HG03378 (cell line): ENCODE data around the gene EPS15.
"Not testable (repeated sequence)": the region's sequence is repeated elsewhere in the genome, so short reads cannot be mapped to it uniquely, and the experiment has no call there.

Source experiments
- ATAC-seq: cut with Tn5 transposase; IDR thresholded peaks from one replicate; pipeline ENCODE4 v1.9.1; 2021; ENCODE audit warnings: mild to moderate bottlenecking, moderate library complexity; ENCODE audit not compliant: unreplicated experiment

The EPS15 gene

DNA sequence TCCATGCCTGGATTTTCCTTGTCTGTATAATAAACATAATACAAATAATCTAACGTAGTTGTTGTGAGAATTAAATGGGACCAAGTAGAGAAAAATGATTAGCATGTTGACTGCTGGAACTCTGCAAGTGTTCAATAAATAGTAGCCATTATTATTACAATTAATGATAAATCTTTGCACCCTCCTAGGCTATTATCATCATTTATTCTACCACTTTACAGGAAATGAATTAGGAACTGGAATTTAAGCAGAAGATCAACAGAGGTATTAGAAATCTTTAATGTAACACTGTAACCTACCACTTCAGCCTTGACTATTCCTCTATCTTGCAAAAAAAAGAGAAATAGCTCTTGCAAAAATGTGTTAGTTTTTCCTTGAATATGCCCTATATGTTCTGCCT is 126.8 kb downstream of the EPS15 start:
- ATAC-seq: no peak

DNA sequence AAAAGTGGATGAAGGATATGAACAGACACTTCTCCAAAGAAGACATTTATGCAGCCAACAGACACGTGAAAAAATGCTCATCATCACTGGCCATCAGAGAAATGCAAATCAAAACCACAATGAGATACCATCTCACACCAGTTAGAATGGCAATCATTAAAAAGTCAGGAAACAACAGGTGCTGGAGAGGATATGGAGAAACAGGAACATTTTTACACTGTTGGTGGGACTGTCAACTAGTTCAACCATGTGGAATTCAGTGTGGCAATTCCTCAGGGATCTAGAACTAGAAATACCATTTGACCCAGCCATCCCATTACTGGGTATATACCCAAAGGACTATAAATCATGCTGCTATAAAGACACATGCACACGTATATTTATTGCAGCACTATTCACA is 128.4 kb downstream of the EPS15 start:
- ATAC-seq: not testable (repeated sequence)

DNA sequence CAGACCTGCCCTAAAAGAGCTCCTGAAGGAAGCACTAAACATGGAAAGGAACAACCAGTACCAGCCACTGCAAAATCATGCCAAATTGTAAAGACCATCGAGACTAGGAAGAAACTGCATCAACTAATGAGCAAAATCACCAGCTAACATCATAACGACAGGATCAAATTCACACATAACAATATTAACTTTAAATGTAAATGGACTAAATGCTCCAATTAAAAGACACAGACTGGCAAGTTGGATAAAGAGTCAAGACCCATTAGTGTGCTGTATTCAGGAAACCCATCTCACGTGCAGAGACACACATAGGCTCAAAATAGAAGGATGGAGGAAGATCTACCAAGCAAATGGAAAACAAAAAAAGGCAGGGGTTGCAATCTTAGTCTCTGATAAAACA is 131.8 kb downstream of the EPS15 start:
- not testable (repeated sequence) for ATAC-seq

DNA sequence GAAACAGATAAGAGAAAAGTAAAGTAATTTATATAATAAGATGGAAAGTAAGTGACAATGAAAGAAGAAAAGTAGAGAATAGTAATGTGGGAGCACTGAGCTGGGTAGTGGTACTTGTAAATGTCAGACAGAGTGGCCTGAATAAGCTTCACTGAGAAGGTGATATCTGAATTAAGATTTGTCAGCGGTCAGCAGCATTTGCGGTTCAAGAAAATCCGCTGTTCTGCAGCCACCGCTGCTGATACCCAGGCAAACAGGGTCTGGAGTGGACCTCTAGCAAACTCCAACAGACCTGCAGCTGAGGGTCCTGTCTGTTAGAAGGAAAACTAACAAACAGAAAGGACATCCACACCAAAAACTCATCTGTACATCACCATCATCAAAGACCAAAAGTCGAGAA is 132.8 kb downstream of the EPS15 start:
- ATAC-seq: not testable (repeated sequence)

DNA sequence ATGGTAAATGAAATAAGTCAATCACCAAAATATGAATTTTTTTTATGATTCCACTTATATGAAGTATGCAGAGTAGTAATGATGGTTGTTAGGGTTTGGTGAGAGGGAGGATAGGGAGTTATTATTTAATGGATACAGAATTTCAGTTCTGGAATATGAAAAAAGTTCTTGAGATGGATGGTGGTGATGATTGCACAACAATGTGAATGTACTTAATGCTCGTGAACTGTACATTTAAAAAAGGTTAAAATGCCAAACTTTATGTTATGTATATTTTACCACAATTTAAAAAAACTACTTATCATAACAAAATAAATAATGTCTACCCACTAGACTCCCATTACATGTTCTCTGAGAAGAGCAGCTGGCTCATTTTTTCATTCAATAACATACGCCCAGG is 133.3 kb downstream of the EPS15 start:
- no peak for ATAC-seq

DNA sequence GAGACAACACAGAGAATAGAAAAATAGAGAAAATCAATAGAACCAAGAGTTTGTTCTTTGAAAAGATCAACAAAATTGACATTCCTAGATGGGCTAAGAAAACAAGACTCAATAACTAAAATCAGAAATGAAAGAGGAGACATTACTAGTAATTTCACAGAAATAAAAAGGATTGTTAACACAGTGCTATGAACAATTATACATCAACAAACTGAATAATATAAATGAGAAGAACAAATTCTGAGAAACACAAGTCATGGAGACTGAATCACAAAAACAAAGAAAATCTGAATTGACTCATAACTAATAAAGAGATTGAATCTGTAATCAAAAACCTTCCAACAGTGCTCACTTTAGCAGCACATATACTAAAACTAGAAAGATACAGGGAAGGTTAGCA is 137.1 kb downstream of the EPS15 start:
- ATAC-seq: no peak

DNA sequence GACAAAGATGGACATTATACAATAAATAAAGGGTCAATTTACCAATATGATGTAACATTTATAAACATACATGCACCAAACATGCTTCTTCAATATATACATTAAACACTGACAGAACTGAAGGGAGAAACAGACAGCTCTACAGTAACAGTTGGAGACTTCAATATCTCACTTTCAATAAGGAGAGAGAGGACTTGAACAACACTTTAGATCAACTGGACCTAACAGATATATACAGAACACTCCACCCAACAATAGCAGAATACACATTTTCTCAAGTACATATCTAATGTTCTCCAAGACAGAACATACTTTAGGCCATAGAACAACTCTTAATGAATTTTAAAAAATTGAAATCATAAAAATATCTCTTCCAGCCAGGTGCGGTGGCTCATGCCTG is 138.1 kb downstream of the EPS15 start:
- no peak for ATAC-seq

DNA sequence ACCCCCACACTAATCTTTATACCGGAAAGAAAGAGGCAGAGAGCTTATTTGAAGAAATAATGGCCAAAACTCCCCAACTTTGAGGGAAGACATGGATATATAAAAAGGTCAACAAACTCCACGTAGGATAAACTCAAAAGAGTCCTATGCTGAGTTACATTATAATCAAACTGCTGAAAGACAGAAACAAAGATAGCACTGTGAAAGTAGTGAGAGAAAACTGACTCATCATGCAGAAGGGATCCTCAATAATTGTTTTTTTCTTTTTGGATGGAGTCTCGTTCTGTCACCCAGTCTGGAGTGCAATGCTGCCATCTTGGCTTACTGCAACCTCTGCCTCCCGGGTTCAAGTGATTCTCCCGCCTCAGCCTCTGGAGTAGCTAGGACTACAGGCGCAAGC is 140.2 kb downstream of the EPS15 start:
- no peak for ATAC-seq

DNA sequence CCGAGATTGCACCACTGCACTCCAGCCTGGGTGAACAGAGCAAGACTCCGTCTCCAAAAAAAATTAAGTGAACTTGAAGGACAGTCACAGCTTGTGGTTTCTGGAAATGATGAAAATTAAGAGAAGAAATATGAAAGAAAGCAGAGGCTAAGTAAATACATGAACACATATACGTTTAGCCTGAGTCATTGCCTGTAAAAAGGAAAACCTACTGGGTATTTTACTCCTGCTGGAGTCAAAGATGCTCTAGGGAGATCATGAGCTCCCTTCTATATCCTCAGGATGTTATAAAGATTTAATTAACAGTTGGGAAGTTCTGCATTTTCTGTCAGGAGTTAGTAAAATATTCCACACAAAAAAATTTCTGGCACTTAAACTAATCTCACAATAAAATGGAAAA is 145.2 kb downstream of the EPS15 start:
- ATAC-seq: no peak

DNA sequence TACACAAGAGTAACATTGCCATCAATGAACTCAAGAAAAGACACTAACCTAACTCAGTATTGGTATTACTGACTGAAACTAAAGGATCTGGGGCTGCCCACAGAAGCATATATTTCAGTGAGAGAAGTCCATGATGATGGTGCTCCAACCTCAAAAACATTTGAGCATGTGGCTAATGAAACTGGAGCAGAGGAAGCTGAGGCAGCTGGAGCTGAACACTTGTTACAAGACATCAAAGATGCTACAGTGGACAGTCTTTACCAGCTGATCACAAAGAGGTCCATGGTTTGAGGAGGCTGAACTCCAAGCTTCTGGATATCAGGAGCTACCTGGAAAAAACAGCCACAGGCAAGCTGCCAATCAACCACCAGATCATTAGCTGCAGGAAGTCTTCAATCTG is 146.5 kb downstream of the EPS15 start:
- no peak for ATAC-seq

DNA sequence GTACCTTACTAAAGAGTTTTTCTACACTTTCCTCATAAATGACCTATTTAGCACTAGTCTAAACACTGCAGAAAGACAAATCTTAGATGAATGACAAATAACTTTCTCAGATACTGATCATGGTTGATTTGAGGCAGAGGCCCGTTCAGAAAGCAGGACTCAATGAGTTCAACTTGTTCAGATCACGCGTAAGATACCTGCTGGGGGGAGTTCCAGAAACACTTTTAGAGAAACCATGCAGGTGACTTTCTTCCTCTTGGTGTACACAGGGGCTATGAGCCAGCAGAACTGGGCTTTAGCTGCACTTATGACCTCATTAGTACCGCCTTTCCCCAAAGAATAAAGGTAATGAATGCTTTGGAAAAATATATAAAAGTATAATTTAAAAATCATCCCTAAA is 149.9 kb downstream of the EPS15 start:
- ATAC-seq: no peak

DNA sequence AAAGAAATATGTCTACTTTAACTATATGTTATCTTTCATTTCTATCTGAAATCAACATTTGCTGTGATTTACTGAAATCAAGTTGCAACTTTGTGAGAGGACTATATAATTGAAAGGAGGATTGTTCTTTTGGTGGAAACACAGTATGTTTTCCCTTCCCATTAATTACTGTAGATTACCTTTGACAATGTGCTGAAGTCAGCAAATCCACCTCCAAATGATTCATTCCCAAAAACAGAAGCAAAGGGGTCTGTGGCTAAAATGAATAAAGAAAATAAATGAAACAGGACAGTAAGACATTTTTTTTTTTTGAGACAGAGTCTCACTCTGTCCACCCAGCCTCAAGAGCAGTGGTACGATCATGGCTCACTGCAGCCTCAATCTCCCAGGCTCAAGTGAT is 153.3 kb downstream of the EPS15 start:
- ATAC-seq: no peak

DNA sequence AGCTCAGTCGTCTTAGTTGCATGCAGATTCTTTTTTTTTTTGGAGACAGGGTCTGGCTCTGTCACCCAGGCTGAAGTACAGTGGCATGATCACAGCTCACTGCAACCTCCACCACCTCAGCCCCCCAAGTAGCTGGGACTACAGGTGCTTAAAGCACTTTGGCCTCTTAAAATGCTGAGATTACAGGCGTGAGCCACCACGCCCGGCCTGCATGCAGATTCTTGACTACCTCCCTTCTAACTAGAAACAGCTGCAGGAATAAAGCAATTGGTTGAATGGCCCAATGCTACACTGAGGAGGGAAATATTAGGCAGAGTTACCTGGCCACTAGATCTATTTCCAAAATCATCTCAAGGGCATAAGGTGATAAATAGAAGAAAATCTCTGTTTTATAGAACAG is 159.2 kb downstream of the EPS15 start:
- ATAC-seq: no peak

DNA sequence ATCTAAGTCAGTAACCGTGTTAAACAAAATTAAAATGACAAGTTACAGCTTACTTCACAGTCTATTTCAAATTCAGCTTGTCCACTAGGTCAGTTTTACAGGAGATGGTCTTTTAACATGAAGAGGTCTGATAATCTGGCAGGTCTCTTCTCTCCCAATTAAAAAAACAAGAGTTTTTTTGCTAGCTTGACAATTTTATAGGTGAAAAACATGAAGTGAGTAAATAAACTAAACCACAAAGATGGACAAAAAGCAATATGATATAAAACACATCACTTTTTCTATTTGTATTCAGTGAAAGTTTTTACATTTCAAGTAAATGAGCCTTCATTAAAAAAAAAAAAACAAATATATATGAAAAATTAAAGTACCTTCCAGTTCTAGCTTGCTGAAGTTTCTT is 163.7 kb downstream of the EPS15 start:
- ATAC-seq: no peak

DNA sequence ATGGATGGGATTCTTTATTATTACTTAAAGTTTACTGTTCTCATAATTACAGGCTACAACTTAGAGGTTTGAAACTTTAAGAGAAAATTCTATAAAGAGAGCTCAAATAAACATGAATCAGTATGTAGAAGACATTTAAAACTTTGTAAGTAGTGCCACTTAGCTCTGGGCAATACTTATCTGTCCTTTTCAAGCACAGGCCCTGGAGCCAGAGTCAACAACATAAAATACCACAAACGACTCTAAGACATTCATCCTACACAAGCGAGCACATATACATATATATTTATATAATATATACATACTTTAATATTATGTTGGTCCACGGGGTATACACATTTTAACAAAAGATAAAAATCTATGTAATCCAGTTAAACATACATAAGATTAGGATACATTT is 164.7 kb downstream of the EPS15 start:
- ATAC-seq: no peak

DNA sequence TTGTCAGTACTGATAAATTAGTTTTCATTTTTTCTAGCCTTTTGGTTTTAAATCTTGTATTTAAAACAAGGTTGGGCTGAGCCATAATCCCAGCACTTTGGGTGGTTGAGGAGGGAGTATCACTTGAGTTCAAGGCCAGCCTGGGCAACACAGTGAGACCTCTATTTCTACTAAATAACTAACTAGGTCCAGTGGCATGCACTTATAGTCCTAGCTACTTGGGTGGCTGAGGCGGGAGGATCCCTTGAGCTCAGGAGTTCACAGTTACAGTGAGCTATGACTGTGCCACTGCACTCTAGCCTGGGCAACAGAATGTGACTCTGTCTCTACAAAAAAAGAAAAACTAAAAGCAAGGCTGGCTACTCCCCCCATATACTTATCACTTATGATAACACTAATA is 167.2 kb downstream of the EPS15 start:
- ATAC-seq: no peak

DNA sequence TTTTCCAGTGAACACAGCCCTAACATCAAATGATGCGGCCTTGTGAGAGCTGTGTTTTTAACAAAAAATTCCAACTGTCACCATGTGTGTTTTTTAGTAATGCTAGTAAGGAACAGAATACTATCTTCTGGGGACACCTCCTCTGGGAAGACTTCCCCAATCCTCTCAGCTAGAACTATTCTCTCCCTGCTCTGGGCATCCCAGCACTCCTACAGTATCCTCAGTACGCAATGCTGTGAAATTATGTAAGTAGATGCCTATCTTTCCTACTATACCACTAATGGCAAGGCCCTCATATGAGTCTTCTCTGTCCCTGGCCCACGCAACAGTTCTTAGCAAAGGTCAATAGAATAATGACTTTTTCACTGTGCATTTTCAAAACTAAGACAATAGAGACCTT is 169.2 kb downstream of the EPS15 start:
- no peak for ATAC-seq

DNA sequence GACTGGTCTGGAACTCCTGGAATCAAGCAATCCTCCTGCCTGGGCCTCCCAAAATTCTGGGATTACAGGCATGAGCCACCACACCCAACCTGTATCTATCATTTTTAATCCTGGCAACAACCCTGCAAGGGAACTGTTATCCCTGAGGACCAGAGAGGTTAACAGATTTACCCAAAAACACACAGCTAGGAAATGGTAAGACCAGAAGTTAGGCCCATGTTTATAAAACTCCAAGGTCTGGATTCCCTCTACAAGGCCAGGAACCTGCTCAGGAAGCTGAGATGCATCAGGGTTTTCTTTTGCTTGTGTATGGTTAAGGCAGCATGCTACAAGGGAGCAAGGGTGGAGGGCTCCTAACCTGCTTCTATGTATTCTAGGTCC is 170.9 kb downstream of the EPS15 start:
- ATAC-seq: no peak

DNA sequence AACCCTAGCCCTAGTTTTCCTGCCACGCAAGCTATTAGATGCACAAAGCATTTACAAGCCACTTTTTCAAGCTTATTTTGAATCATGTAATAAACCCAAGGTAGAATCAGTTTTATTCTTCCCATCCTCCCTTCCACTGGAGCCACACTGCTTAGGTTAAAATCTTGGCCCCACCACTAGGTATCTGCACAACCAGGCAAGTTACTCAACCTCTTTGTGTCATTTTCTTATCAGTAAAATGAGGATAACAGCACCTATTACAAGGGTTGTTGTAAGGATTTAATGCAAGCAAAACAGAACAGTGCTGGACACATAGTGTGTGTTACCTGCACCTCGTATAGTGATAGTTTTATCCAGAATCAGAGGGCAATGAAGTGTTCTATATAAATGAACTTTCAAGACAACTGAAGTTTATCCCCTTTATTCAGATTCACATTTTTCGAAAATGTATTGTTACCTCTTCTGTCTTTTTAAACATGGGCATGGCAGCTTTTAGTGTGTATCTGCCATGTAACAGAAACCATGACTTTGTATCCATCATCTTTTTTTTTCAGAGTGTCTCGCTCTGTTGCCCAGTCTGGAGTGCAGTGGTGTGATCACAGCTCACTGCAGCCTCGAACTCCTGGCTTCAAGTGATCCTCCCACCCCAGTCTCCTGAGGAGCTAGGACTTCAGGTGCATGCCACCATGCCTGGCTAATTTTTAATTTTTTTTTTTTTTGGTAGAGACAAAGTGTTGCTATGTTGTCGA is 171.5 kb downstream of the EPS15 start:
- ATAC-seq: no peak

DNA sequence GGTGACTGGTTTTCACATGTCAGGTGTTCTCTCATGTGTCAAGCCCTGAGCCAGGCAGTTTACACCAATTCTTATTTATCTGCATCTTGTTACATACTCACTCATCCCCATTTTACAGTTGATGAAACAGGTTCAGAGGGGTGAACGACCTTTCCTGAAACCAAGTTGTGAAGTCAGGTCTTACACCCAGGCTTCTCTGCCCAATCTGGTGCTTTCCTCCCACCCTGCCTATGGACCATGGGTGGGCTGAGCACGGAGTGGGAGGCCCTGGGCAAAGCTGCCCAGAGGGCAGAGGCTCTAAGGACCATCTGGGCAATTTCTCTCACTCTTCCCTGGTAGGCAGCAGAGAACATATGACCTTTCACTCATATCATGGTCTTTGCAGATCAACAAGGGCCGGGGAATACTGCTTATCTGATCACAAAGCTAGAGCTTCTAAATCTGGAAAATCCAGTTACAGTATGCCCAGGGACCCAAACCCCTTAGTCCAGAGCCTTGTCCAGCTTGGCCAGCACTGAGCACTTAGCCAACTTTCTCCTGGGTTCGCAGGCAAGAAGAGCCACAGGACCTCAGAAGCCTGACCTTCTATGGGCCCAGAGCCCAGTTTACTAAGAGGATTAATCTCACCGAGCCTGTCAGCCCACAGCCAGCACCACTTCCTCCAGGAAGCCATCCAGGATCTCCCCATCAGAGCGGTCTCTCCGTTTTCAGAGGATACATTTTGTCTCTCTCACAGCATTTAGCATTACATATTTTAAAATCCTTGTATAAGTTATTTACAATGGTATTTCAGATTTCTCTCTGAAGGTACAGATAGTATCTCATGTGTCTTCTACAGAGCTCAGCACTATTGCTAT is 172.8 kb downstream of the EPS15 start:
- no peak for ATAC-seq

DNA sequence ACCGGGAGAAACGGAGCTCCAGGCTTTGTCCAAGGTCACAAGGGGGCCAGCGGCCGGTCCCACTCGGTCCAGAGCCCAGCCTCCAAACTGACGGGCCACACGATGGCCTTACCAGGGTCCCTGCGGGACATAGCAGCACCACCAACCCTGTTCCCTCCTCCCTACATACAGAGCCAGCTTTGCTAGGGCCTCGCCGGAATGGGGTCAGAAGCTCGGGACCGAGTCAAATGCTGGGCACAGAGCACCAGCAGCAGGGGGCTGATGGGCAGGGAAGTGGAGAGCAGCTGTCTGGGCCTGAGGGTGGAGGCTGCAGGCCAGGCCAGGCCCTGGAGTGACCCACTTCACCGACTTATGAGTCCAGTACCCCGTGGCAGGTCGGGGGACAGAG is 173.8 kb downstream of the EPS15 start:
- ATAC-seq: no peak

DNA sequence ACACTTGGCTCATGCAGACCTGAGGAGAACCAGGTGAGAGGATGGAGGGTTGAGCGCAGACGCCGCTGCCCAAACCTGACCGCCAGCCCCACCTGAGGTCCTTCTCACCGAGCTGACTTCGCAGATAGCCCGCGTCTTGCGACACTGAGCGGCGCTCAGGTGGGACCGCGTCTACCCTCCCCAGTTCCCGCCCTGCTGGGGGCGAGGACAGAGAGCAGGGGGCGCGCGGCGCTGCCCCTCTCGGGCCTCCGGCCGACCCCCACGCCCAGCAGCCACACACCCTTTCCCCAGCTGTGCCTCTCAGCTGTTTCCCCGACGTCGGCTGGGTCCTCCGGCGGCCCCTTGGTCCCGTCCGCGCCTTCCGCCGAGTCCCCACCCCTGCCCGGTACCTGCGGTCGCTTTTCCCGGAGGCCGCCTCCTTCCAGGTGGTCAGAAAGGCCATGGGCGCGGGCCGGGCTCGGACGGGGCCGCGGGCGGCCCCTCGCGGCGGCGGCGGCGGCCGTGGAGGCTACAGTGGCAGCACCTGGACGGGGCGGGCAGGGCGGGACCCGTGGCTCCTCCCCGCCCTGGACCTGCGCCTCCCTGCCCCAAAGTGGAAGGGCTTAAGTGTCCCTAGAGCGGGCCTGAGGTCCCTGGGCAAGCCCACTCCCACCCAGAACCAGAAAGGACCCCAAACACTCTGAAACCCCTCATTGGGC is 174.3 kb downstream of the EPS15 start:
- no peak for ATAC-seq
